ACHN (cell line): Measurements from ENCODE around the gene NRM.
"Not testable (repeated sequence)": the region's sequence is repeated elsewhere in the genome, so short reads cannot be mapped to it uniquely, and the experiment has no call there.

Experiments
- DNase-seq: peaks from one replicate; pipeline ENCODE4 v3.0.0-alpha.2; 2015
- in situ Hi-C: cut with HindIII; loops from 2 replicates; pipeline ENCODE4 v1.10.0; 2017; ENCODE audit warnings: low sequenced_read_pairs, low pct_ligation_motif_present, low pct_unique_long_range_greater_than_20kb

Gene NRM, protein sequence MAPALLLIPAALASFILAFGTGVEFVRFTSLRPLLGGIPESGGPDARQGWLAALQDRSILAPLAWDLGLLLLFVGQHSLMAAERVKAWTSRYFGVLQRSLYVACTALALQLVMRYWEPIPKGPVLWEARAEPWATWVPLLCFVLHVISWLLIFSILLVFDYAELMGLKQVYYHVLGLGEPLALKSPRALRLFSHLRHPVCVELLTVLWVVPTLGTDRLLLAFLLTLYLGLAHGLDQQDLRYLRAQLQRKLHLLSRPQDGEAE

GRCh38 chr6:30690403-30691207, at the start of gene NRM:
TSS of gene NRM (minus strand) at chr6:30690984. CDS start at chr6:30690974, 10 bp downstream.
- peak; percentile 77 for DNase-seq
- in situ Hi-C loops = no loop called here

GRCh38 chr6:30740540-30740870, 49.7 kb upstream of the NRM start:
- DNase-seq = no peak
- in situ Hi-C loops = no loop called here

- DNase-seq = no peak
- in situ Hi-C loops = no loop called here
Measured at GRCh38 chr6:30738532-30738931, 47.7 kb upstream of the NRM start.

- no peak for DNase-seq
- in situ Hi-C loops = no loop called here
Measured at GRCh38 chr6:30735668-30736314, 45.0 kb upstream of the NRM start.

DNA sequence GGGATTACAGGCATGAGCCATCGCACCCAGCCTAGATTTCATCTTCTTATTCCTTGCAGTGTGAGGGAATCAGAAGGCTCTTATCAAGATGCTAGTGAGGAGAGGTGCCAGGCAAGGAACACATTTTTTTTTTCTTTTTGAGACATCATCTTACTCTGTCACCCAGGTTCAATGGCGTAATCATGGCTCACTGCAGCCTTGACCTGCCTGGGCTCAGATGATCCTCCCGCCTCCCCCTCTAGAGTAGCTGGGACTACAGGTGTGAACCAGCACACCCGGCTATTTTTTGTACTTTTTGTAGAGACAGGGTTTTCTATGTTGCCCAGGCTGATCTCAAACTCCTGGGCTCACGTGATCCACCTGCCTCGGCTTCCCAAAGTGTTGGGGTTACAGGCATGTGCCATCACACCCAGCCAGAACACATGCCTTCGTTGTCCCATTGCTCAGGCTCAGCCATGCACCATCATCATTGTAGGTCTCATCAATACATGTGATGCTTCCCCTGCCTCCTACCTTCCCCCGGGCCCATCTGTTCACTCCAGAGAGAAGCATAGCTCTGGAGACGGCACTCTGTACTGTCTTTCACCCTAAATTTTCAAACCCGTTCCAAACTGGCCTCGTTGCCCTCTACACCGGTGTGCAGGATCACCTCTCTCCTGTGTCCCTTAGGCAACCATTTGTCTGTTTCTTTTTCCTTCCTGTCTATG, 41.6 kb upstream of the NRM start:
- in situ Hi-C loops = no loop called here
- no peak for DNase-seq

GRCh38 chr6:30730601-30731435, 40.0 kb upstream of the NRM start:
- in situ Hi-C loops = no loop called here
- peak; percentile 66 for DNase-seq

DNA sequence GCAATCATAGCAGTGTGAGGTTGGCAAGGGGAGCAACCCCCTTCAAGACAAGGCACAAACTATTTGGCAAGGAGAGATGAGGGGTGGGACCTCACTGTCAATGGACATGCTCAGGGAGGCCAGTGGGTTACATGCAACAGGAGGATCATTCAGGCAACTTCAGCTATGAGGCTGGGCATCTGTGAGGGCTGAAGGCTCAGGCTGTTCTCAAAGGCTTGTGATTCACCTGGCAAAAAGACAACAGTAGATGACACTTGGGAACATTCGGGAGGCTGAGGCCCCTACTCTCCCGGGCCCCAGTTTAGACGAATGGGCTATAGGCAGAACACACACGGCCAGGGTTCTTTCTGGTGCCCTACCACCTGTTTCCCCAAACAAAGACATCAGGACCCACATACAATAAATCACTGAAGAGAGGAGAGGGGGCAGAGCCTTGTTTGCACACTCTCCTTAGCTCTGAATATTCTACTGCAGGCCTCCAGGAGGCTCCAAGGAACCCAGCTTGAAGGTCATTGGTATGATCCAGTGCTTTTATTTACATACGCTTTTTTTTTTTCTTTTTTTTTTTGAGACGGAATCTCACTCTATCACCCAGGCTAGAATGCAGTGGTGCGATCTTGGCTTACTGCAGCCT, 37.3 kb upstream of the NRM start:
- peak; percentile 28 for DNase-seq
- in situ Hi-C loops = no loop called here

DNA sequence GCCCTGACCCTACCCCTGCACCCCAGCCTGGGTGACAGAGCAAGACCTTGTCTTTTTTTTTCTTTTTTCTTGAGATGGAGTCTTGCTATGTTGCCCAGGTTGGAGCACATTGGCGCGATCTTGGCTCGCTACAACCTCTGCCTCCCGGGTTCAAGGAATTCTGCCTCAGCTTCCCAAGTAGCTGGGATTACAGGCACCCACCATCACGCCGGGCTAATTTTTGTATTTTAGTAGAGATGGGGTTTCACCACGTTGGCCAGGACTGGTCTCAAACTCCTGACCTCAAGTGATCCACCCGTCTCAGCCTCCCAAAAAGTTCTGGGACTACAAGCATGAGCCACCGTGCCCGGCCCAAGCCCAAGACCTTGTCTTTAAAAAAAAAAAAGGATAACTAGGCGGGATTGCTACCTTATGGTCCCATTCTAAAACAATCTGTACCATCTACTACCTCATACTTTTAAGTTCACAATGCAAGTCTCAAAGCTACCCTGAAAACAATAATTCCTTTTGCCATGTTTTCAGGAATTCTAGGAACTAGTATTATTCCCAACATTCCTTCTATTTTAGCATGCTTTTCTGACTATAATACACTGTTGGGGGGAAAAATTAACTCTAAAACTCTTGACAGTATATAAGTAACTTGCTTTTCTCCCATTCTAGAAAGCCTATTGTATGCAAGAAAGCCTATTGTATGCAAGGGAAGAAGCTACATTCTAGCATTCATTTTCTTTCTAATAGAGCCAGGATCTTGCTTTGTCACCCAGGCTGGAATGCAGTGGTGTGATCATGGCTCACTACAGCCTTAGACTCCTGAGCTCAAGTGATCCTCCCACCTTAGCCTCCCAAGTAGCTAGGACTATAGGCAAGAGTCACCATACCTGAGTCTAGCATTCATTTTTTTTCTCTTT, 36.0 kb upstream of the NRM start:
- in situ Hi-C loops = no loop called here
- DNase-seq = no peak

- in situ Hi-C loops = no loop called here
Measured at GRCh38 chr6:30725713-30726505, 35.1 kb upstream of the NRM start.

DNA sequence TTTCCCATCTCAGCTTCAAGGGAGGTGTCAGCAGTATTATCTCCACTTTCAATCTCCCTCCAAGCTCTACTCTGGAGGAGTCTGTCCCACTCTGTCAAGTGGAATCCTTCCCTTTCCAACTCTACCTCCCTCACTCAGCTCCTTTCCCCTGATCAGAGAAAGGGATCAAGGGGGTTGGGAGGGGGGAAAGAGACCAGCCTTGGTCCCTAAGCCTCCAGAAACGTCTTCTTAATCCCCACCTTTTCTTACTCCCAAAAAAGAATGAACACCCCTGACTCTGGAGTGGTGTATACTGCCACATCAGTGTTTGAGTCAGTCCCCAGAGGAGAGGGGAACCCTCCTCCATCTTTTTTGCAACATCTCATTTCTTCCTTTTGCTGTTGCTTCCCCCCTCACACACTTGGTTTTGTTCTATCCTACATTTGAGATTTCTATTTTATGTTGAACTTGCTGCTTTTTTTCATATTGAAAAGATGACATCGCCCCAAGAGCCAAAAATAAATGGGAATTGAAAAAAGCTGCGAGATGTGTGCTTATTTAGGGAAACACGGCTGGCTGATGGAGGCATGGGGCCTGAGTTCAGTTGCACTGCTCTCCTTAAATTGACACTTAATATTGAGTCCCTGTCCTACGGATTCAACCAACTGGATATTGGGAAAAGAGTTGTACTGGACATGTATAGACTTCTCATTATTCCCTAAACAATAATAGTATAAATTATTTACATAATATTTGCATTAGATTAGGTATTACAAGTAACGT, 34.3 kb upstream of the NRM start:
- DNase-seq = no peak
- in situ Hi-C loops = no loop called here

More at GRCh38 chr6:30725713-30726505, 35.1 kb upstream of the NRM start:
- peak; percentile 40 for DNase-seq

DNA sequence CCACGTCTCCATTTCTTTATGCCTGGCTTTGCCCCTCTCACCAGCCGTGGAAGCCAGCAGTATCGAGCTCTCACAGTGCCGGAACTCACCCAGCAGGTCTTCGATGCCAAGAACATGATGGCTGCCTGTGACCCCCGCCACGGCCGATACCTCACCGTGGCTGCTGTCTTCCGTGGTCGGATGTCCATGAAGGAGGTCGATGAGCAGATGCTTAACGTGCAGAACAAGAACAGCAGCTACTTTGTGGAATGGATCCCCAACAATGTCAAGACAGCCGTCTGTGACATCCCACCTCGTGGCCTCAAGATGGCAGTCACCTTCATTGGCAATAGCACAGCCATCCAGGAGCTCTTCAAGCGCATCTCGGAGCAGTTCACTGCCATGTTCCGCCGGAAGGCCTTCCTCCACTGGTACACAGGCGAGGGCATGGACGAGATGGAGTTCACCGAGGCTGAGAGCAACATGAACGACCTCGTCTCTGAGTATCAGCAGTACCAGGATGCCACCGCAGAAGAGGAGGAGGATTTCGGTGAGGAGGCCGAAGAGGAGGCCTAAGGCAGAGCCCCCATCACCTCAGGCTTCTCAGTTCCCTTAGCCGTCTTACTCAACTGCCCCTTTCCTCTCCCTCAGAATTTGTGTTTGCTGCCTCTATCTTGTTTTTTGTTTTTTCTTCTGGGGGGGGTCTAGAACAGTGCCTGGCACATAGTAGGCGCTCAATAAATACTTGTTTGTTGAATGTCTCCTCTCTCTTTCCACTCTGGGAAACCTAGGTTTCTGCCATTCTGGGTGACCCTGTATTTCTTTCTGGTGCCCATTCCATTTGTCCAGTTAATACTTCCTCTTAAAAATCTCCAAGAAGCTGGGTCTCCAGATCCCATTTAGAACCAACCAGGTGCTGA, 33.3 kb upstream of the NRM start:
- DNase-seq, in situ Hi-C loops: not testable (repeated sequence)

- DNase-seq, in situ Hi-C loops: not testable (repeated sequence)
Measured at GRCh38 chr6:30723159-30723842, 32.5 kb upstream of the NRM start.

GRCh38 chr6:30722280-30723112, 31.7 kb upstream of the NRM start:
- peak; percentile 73 for DNase-seq
- in situ Hi-C loops = no loop called here

- DNase-seq, in situ Hi-C loops: not testable (repeated sequence)
Measured at GRCh38 chr6:30722025-30722279, 31.2 kb upstream of the NRM start.
